Vagina (tissue), 2 donors: ENCODE measurements around the gene SLC2A6. TPM values are rescaled to one million over a fixed set of nuclear protein-coding genes. Genes with fewer than 3 reads are reported as not detected.

Source experiments
- DNase-seq, 2 donors: peaks; one replicate each; pipeline ENCODE4 v3.0.0-alpha.2; 2017; ENCODE audit errors: extremely low spot score in 2 of 2
- H3K27ac ChIP-seq: fragments of 200-600 bp; sonication (generic); one replicate; pipeline ENCODE4 v1.5.1; 2019
- H3K27me3 ChIP-seq: fragments of 200-600 bp; sonication (generic); one replicate; pipeline ENCODE4 v1.5.1; 2019
- H3K36me3 ChIP-seq, 2 donors: fragments of 200-600 bp; sonication (generic); one replicate each; pipeline ENCODE4 v1.5.1; 2017 to 2019
- H3K4me1 ChIP-seq: fragments of 200-600 bp; sonication (generic); one replicate; pipeline ENCODE4 v1.5.1; 2019
- H3K4me3 ChIP-seq, 2 donors: fragments of 200-600 bp; sonication (generic); 1 replicate in 1 of 2; 2 replicates in 1 of 2; pipeline ENCODE4 v1.5.1; 2016 to 2019
- H3K9me3 ChIP-seq: fragments of 200-600 bp; sonication (generic); one replicate; pipeline ENCODE4 v1.5.1; 2019
- POLR2A ChIP-seq, 2 donors: fragments of 450-650 bp; IDR thresholded peaks; one replicate each; pipeline ENCODE4 v1.6.1; 2017; ENCODE audit warnings: antibody characterized with exemption in 2 of 2, mild to moderate bottlenecking in 2 of 2, moderate library complexity in 2 of 2
- POLR2AphosphoS5 ChIP-seq, 2 donors: sonication (generic); formaldehyde crosslinking; IDR thresholded peaks; one replicate each; pipeline ENCODE4 v1.9.0; 2017; ENCODE audit warnings: antibody characterized with exemption in 2 of 2, mild to moderate bottlenecking in 2 of 2, low read depth in 1 of 2; ENCODE audit not compliant: insufficient read depth in 1 of 2
- intact Hi-C: fragments of 100-400 bp; cut with DNase I; formaldehyde crosslinking; loops from one replicate; pipeline ENCODE4 v1.15.1; 2023
- total RNA-seq: library from RNA; depleted of rRNA; stranded (reverse); fragments of >200 nt; gene quantifications from one replicate; pipeline ENCODE4 v1.2.3, GENCODE V29; 2016
- TF ChIP-seq, protein P1 (sequence below), 3 experiments: fragments of 450-650 bp in 2 of 3; fragments of 200-600 bp in 1 of 3; sonication (generic) in 1 of 3; IDR thresholded peaks; one replicate each; pipeline ENCODE4 v1.5.1; 2017 to 2019; ENCODE audit warnings: antibody characterized with exemption in 3 of 3, mild to moderate bottlenecking in 2 of 3, moderate library complexity in 2 of 3

The SLC2A6 gene
- total RNA-seq, 1 donor from 2014 or later: 3.7 TPM

DNA sequence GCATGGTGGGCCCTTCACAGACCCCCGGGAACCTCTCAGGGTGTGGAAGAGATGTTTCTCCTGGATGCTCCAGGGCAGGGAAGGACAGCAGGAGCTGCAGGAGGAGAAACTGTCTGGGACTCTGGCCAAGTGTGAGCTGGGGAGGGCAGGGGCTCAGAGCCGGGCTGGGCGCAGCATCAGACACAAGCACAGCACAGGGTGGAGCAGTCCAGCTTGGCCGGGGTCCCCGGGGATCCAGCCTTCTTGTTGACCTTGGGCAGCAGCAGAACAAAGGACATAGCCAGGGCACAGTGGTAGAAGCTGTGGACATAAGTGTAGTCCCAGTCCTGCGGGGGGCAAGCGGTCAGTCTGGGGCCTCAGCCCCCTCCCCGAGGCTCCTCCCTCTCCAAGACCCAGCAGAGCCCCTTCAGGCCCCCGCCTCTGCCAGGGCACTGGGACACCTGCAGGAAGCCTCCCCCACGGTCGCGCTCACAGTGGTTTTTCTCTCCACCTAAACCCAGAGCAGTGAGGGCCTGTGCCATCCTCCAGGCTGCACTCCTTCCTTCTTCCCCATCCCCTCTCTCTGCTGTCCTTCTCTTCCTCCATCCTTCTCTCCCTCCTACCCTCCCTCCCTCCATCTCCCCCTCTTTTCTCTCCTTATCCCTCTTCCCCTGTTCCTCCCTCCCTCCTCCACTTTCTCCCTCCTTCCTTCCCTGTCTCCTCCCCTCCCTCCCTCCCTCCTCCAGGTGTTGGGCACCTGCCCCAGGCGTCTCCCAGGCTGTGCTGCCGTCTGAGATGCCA is 35.8 kb upstream of the SLC2A6 start:
- TF ChIP-seq POLR2A (IDR thresholded peaks at IDR 0.05) (no peak), POLR2AphosphoS5 (IDR thresholded peaks at IDR 0.05; ENCODE audit: insufficient read depth in 1 of 2, low read depth in 1 of 2) (no peak)
- TF ChIP-seq, protein P1, sequence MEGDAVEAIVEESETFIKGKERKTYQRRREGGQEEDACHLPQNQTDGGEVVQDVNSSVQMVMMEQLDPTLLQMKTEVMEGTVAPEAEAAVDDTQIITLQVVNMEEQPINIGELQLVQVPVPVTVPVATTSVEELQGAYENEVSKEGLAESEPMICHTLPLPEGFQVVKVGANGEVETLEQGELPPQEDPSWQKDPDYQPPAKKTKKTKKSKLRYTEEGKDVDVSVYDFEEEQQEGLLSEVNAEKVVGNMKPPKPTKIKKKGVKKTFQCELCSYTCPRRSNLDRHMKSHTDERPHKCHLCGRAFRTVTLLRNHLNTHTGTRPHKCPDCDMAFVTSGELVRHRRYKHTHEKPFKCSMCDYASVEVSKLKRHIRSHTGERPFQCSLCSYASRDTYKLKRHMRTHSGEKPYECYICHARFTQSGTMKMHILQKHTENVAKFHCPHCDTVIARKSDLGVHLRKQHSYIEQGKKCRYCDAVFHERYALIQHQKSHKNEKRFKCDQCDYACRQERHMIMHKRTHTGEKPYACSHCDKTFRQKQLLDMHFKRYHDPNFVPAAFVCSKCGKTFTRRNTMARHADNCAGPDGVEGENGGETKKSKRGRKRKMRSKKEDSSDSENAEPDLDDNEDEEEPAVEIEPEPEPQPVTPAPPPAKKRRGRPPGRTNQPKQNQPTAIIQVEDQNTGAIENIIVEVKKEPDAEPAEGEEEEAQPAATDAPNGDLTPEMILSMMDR (IDR thresholded peaks at IDR 0.05): no peak
- no peak overlapping the region for H3K4me3 ChIP-seq

DNA sequence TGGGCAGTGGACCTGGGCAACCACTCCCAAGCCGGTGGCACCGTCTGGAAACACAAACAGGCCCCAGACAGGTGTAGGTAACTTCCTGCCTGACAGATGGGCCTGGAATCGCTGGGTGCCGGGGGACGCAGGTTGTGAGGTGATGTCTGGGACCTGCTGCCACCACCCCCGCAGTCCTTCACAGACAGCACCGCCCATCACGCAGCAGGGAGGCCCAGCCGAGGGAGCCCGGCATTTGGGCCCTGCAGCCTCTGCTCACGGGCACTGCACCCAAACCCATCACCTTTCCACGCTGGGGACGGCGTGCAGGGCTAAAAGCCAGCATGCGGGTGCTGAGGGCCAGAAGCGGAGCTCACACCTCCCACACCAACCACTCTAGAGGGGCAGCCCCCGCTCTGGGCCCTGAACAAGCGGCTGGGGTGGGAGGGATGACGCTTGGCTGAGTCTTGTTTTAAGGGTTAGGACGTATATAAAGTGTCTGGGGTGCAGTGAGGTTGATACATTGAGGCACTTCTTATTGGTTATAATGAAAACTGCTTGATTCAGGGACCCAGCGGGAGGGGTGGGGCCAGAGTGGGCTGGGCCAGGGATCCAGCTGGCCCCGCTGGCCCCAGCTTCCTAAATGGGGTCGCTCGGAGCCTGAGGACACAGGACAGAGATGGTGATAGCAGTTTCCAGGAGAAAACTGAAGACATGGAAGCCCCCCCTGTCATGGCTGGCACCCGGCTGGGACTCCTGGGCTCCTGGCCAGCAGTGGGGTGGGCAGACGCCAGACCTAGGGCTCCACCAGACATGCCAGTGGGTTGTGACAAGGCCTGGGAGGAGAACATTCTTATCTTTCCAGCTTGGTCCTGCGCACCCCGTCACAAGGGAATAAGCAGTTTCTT is 34.6 kb upstream of the SLC2A6 start:
- Histone ChIP-seq H3K4me1 (peaks cover 21% of the 10 kb centered on the region), H3K9me3 (no peaks in the 10 kb centered on the region), H3K4me3 (no peak overlapping the region), H3K27ac (no peak overlapping the region), H3K27me3 (no peaks in the 10 kb centered on the region), H3K36me3 (no peaks in the 10 kb centered on the region)
- intact Hi-C loops: no loop called here
- TF ChIP-seq, protein P1 (IDR thresholded peaks at IDR 0.05): no peak
- TF ChIP-seq POLR2AphosphoS5 (IDR thresholded peaks at IDR 0.05; ENCODE audit: insufficient read depth in 1 of 2, low read depth in 1 of 2) (no peak), POLR2A (IDR thresholded peaks at IDR 0.05) (no peak)
- DNase-seq: no peak

More for the DNA sequence above, 35.8 kb upstream of the SLC2A6 start:
- H3K9me3 ChIP-seq: no peaks in the 10 kb centered on the region
- intact Hi-C loops: no loop called here
- H3K27ac ChIP-seq: no peak overlapping the region
- DNase-seq: no peak
- no peaks in the 10 kb centered on the region for H3K36me3 ChIP-seq
- H3K27me3 ChIP-seq: no peaks in the 10 kb centered on the region
- peaks cover 11% of the 10 kb centered on the region for H3K4me1 ChIP-seq

DNA sequence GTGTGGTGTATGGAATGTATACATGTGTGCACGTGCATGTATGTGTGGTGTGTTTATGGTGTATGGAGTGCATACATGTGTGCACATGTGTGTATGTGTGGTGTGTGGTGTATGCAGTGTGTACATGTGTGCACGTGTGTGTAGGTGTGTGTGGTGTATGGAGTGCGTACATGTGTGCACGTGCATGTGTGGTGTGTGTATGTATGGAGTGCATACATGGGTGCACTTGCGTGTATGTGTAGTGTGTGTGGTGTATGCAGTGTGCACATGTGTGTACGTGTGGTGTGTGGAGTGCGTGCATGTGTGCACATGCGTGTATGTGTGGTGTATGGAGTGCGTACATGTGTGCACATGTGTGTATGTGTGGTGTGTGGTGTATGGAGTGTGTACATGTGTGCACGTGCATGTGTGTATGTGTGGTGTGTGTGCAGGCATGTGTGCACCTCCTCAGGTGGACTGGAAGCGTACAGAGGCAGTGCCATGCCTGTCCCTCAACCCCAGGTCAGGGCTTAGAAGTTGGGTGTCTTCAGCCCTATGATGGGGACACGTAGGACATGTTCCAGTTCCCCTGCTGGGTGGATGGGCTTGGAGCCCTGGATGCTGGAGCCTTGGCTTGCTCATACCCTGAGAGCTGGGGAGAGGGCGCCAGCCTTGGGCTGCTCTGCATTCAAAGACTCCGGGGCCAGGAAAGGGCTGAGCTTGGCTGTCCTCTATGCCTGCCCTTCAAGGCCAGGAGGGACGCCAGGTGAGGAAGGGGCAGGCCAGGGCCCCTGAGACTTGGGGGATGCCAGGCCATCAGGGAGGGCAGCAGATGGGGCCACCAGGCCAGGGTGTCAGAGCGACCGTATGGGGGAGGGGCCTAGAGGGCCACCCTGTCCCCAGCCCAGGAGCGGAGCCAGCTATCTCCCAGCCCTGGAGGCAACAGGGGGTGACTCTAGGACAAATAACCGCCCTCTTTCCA is 33.6 kb upstream of the SLC2A6 start:
- intact Hi-C loops: no loop called here
- Histone ChIP-seq H3K27ac (no peak overlapping the region), H3K9me3 (no peaks in the 10 kb centered on the region), H3K27me3 (no peaks in the 10 kb centered on the region), H3K4me1 (peaks cover 21% of the 10 kb centered on the region), H3K4me3 (no peak overlapping the region), H3K36me3 (no peaks in the 10 kb centered on the region)
- DNase-seq: no peak
- TF ChIP-seq POLR2A (IDR thresholded peaks at IDR 0.05) (no peak), POLR2AphosphoS5 (IDR thresholded peaks at IDR 0.05; ENCODE audit: insufficient read depth in 1 of 2, low read depth in 1 of 2) (no peak)
- TF ChIP-seq, protein P1 (IDR thresholded peaks at IDR 0.05): no peak

DNA sequence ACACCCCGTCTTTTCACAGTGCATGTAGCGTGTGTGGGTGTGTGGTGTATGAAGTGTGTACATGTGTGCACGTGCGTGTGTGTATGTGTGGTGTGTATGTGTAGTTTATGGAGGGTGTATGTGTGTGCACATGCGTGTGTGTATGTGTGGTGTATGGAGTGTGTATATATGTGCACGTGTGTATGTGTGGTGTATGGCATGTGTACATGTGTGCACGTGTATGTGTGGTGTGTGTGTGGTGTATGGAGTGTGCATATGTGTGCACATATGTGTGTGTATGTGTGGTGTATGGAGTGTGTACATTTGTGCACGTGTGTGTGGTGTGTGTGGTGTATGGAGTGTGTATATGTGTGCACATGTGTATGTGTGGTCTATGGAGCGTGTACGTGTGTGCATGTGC is 32.7 kb upstream of the SLC2A6 start:
- Histone ChIP-seq H3K4me3 (no peak overlapping the region), H3K4me1 (peaks cover 26% of the 10 kb centered on the region), H3K27me3 (no peaks in the 10 kb centered on the region), H3K27ac (no peak overlapping the region), H3K36me3 (no peaks in the 10 kb centered on the region), H3K9me3 (no peaks in the 10 kb centered on the region)
- DNase-seq: no peak
- intact Hi-C loops: no loop called here
- TF ChIP-seq, protein P1 (IDR thresholded peaks at IDR 0.05): no peak
- TF ChIP-seq POLR2A (IDR thresholded peaks at IDR 0.05): no peak
- no peak for TF ChIP-seq POLR2AphosphoS5 (IDR thresholded peaks at IDR 0.05; ENCODE audit: insufficient read depth in 1 of 2, low read depth in 1 of 2)
